HCT116 (cell line): ENCODE results near the gene TMEM271.

ENCODE experiments used
- CEBPB ChIP-seq: IDR thresholded peaks from 2 replicates; pipeline ENCODE4 v1.6.1; 2012; ENCODE audit warnings: low read depth
- CTCF ChIP-seq, 3 experiments: fragments of 200-600 bp in 1 of 3; sonication (generic) in 1 of 3; IDR thresholded peaks in 2 of 3; conservative IDR thresholded peaks in 1 of 3; 2 replicates each; pipeline ENCODE4 v1.5.1; 2012 to 2017; ENCODE audit warnings: low read depth in 2 of 3, low read length in 2 of 3, antibody characterized with exemption in 1 of 3, borderline replicate concordance in 1 of 3, control low read depth in 1 of 3, mild to moderate bottlenecking in 1 of 3, mixed read lengths in 1 of 3, mixed run types in 1 of 3, moderate library complexity in 1 of 3; ENCODE audit not compliant: insufficient read depth in 1 of 3
- REST ChIP-seq: IDR thresholded peaks from 2 replicates; pipeline ENCODE4 v1.6.1; 2012; ENCODE audit warnings: low read depth
- SIN3A ChIP-seq: IDR thresholded peaks from 2 replicates; pipeline ENCODE4 v1.6.1; 2012; ENCODE audit warnings: low read depth

GRCh38 chr4:541271-541670, 34.8 kb downstream of the TMEM271 start:
- TF ChIP-seq SIN3A: no peak
- TF ChIP-seq CTCF (IDR thresholded peaks at IDR 0.05 in 2 of 3, conservative IDR thresholded peaks at IDR 0.05 in 1 of 3; ENCODE audit: borderline replicate concordance in 1 of 3, insufficient read depth in 1 of 3, low read depth in 2 of 3, low read length in 2 of 3): no peak
- TF ChIP-seq CEBPB: no peak
- no peak for TF ChIP-seq REST
